ENCODE measurements around the gene GALNT18.

Gene GALNT18

GRCh38 chr11:11533751-11534150 lies 88.1 kb downstream of the GALNT18 start:
- no peak for DNase-seq (ENCODE audit: low read depth in 1 of 2, low spot score in 1 of 2)

GRCh38 chr11:11533057-11533456 lies 88.7 kb downstream of the GALNT18 start:
- no peak for DNase-seq (ENCODE audit: low read depth in 1 of 2, low spot score in 1 of 2)

GRCh38 chr11:11532574-11532973 lies 89.2 kb downstream of the GALNT18 start:
- DNase-seq (ENCODE audit: low read depth in 1 of 2, low spot score in 1 of 2): no peak

GRCh38 chr11:11531131-11531908 lies 90.5 kb downstream of the GALNT18 start:
- no peak for DNase-seq (ENCODE audit: low read depth in 1 of 2, low spot score in 1 of 2)

GRCh38 chr11:11528986-11529385 lies 92.8 kb downstream of the GALNT18 start:
- no peak for DNase-seq (ENCODE audit: low read depth in 1 of 2, low spot score in 1 of 2)

- no peak for DNase-seq (ENCODE audit: low read depth in 1 of 2, low spot score in 1 of 2)
These were observed 96.5 kb downstream of the GALNT18 start for GRCh38 chr11:11525283-11525682.

GRCh38 chr11:11524436-11525061 lies 97.3 kb downstream of the GALNT18 start:
- DNase-seq (ENCODE audit: low read depth in 1 of 2, low spot score in 1 of 2): no peak

GRCh38 chr11:11522591-11522990 lies 99.2 kb downstream of the GALNT18 start:
- DNase-seq (ENCODE audit: low read depth in 1 of 2, low spot score in 1 of 2): no peak

- DNase-seq (ENCODE audit: low read depth in 1 of 2, low spot score in 1 of 2): no peak
These were observed 100.4 kb downstream of the GALNT18 start for GRCh38 chr11:11521306-11522002.

GRCh38 chr11:11520231-11521015 lies 101.4 kb downstream of the GALNT18 start:
- DNase-seq (ENCODE audit: low read depth in 1 of 2, low spot score in 1 of 2): no peak

GRCh38 chr11:11519184-11519583 lies 102.6 kb downstream of the GALNT18 start:
- no peak for DNase-seq (ENCODE audit: low read depth in 1 of 2, low spot score in 1 of 2)

- no peak for DNase-seq (ENCODE audit: low read depth in 1 of 2, low spot score in 1 of 2)
These were observed 107.6 kb downstream of the GALNT18 start for GRCh38 chr11:11514246-11514645.

GRCh38 chr11:11513422-11513821 lies 108.4 kb downstream of the GALNT18 start:
- no peak for DNase-seq (ENCODE audit: low read depth in 1 of 2, low spot score in 1 of 2)

GRCh38 chr11:11512929-11513328 lies 108.9 kb downstream of the GALNT18 start:
- no peak for DNase-seq (ENCODE audit: low read depth in 1 of 2, low spot score in 1 of 2)

GRCh38 chr11:11512502-11512901 lies 109.3 kb downstream of the GALNT18 start:
- DNase-seq (ENCODE audit: low read depth in 1 of 2, low spot score in 1 of 2): no peak

- DNase-seq (ENCODE audit: low read depth in 1 of 2, low spot score in 1 of 2): no peak
These were observed 109.7 kb downstream of the GALNT18 start for GRCh38 chr11:11512090-11512489.

- no peak for DNase-seq (ENCODE audit: low read depth in 1 of 2, low spot score in 1 of 2)
These were observed 110.9 kb downstream of the GALNT18 start for GRCh38 chr11:11510939-11511338.

GRCh38 chr11:11505692-11506091 lies 116.1 kb downstream of the GALNT18 start:
- DNase-seq (ENCODE audit: low read depth in 1 of 2, low spot score in 1 of 2): no peak

GRCh38 chr11:11505190-11505589 lies 116.6 kb downstream of the GALNT18 start:
- no peak for DNase-seq (ENCODE audit: low read depth in 1 of 2, low spot score in 1 of 2)

- DNase-seq (ENCODE audit: low read depth in 1 of 2, low spot score in 1 of 2): no peak
These were observed 117.7 kb downstream of the GALNT18 start for GRCh38 chr11:11504071-11504470.

- no peak for DNase-seq (ENCODE audit: low read depth in 1 of 2, low spot score in 1 of 2)
These were observed 119.4 kb downstream of the GALNT18 start for GRCh38 chr11:11502263-11502861.
